HEK293T (cell line): ENCODE data around the gene TPK1.
"Not testable (repeated sequence)": the region's sequence is repeated elsewhere in the genome, so short reads cannot be mapped to it uniquely, and the experiment has no call there.

Experiments used
- BHLHE40 ChIP-seq: fragments of 450-650 bp; IDR thresholded peaks from 2 replicates; pipeline ENCODE4 v1.6.1; 2016; ENCODE audit warnings: mild to moderate bottlenecking, moderate library complexity, borderline replicate concordance
- ELF4 ChIP-seq: fragments of 450-650 bp; IDR thresholded peaks from 2 replicates; pipeline ENCODE4 v1.6.1; 2017; ENCODE audit warnings: antibody characterized with exemption
- FOXA1 ChIP-seq: fragments of 450-650 bp; IDR thresholded peaks from 2 replicates; pipeline ENCODE4 v1.6.1; 2016; ENCODE audit warnings: mild to moderate bottlenecking
- FOXK2 ChIP-seq: fragments of 450-650 bp; IDR thresholded peaks from 2 replicates; pipeline ENCODE4 v1.6.1; 2016; ENCODE audit warnings: mild to moderate bottlenecking
- HDGF ChIP-seq: fragments of 450-650 bp; IDR thresholded peaks from 2 replicates; pipeline ENCODE4 v1.6.1; 2017; ENCODE audit warnings: antibody characterized with exemption, borderline replicate concordance
- SUZ12 ChIP-seq: fragments of 450-650 bp; IDR thresholded peaks from 2 replicates; pipeline ENCODE4 v1.6.1; 2016; ENCODE audit warnings: mild to moderate bottlenecking

- not testable (repeated sequence) for TF ChIP-seq BHLHE40, FOXA1, HDGF, ELF4, SUZ12, FOXK2
Measured at GRCh38 chr7:144574753-144575152, 261.1 kb downstream of the TPK1 start.
